ENCODE measurements around the gene ABCA9. TPM values are rescaled to one million over a fixed set of nuclear protein-coding genes. Genes with fewer than 3 reads are reported as not detected.
A peak's percentile ranks its signal among the peaks of the same experiment; 100 is the strongest.

Gene ABCA9
- total RNA-seq, 2 experiments from 2014 or later: 0.47 TPM; not detected in 1

- Histone ChIP-seq H3K27ac (ENCODE audit: low read depth, low read length, poor library complexity, severe bottlenecking) (no peak overlapping the region), H3K9me3 (ENCODE audit: low read length) (no peaks in the 10 kb centered on the region), H3K79me2 (ENCODE audit: insufficient read depth, low read depth, low read length) (no peaks in the 10 kb centered on the region), H3K36me3 (ENCODE audit: insufficient read depth, low read length) (peaks cover 4% of the 10 kb centered on the region), H2AFZ (ENCODE audit: low read length) (no peak overlapping the region), H3K4me1 (ENCODE audit: insufficient read depth, low read length, poor library complexity, severe bottlenecking) (peaks cover under 1% of the 10 kb centered on the region), H3K9me2 (ENCODE audit: insufficient read depth, low read length) (no peaks in the 10 kb centered on the region), H3K4me2 (ENCODE audit: low read length) (no peak overlapping the region), H3K4me3 (ENCODE audit: low read depth, low read length, poor library complexity, severe bottlenecking) (no peak overlapping the region), H4K20me1 (ENCODE audit: insufficient read depth, low read length) (no peaks in the 10 kb centered on the region)
- DNase-seq (ENCODE audit: low spot score): no peak
- TF ChIP-seq EZH2phosphoT487 (IDR thresholded peaks at IDR 0.05; ENCODE audit: borderline replicate concordance, low read depth, low read length) (no peak), CTCF (conservative IDR thresholded peaks at IDR 0.05; ENCODE audit: low read length) (no peak)
- BruUV-seq (replicated peaks): no TSS peak
- ChIA-PET POLR2A (interaction anchor here (0.6 to 2.0 kb wide), 4 partner anchors 9 to 40 kb away, joined by 3 to 8 read pairs (median 4); no protein-coding TSS in a partner anchor), CTCF (ENCODE audit: unreplicated experiment) (interaction anchor here (0.5 to 1.4 kb wide), 2 partner anchors 15 to 1457 kb away, joined by 3 to 6 read pairs; no protein-coding TSS in a partner anchor)
- intact Hi-C loops (cut with micrococcal nuclease; ENCODE audit: unreplicated experiment): no loop called here
Observed at GRCh38 chr17:69103557-69104233, 43.0 kb upstream of the ABCA9 start.

- H3K9me3 ChIP-seq (ENCODE audit: low read length): no peaks in the 10 kb centered on the region
- no peaks in the 10 kb centered on the region for H3K79me2 ChIP-seq (ENCODE audit: insufficient read depth, low read depth, low read length)
- no peaks in the 10 kb centered on the region for H4K20me1 ChIP-seq (ENCODE audit: insufficient read depth, low read length)
- TF ChIP-seq EZH2phosphoT487 (IDR thresholded peaks at IDR 0.05; ENCODE audit: borderline replicate concordance, low read depth, low read length) (no peak), CTCF (conservative IDR thresholded peaks at IDR 0.05; ENCODE audit: low read length) (no peak)
- no peak overlapping the region for H3K27ac ChIP-seq (ENCODE audit: low read depth, low read length, poor library complexity, severe bottlenecking)
- no peak for DNase-seq (ENCODE audit: low spot score)
- H3K36me3 ChIP-seq (ENCODE audit: insufficient read depth, low read length): no peaks in the 10 kb centered on the region
- H3K4me1 ChIP-seq (ENCODE audit: insufficient read depth, low read length, poor library complexity, severe bottlenecking): peaks cover 22% of the 10 kb centered on the region
- no peak overlapping the region for H3K4me2 ChIP-seq (ENCODE audit: low read length)
- no peak overlapping the region for H3K4me3 ChIP-seq (ENCODE audit: low read depth, low read length, poor library complexity, severe bottlenecking)
- peak overlapping the region; percentile 5; the same call in 1 of the 2 replicates for H2AFZ ChIP-seq (ENCODE audit: low read length)
- no TSS peak for BruUV-seq (replicated peaks)
- ChIA-PET CTCF (ENCODE audit: unreplicated experiment) (no interaction called here), POLR2A (interaction anchor here (0.7 to 1.5 kb wide), 4 partner anchors 12 to 139 kb away, joined by 3 to 10 read pairs (median 4); no protein-coding TSS in a partner anchor)
- intact Hi-C loops (cut with micrococcal nuclease; ENCODE audit: unreplicated experiment): no loop called here
- no peaks in the 10 kb centered on the region for H3K9me2 ChIP-seq (ENCODE audit: insufficient read depth, low read length)
Observed at GRCh38 chr17:69098625-69099024, 37.9 kb upstream of the ABCA9 start.

GRCh38 chr17:69096541-69096940 lies 35.8 kb upstream of the ABCA9 start:
- no peaks in the 10 kb centered on the region for H3K79me2 ChIP-seq (ENCODE audit: insufficient read depth, low read depth, low read length)
- no peak for DNase-seq (ENCODE audit: low spot score)
- no peak for TF ChIP-seq CTCF (conservative IDR thresholded peaks at IDR 0.05; ENCODE audit: low read length)
- TF ChIP-seq EZH2phosphoT487 (IDR thresholded peaks at IDR 0.05; ENCODE audit: borderline replicate concordance, low read depth, low read length): no peak
- ChIA-PET POLR2A (no interaction called here), CTCF (ENCODE audit: unreplicated experiment) (no interaction called here)
- H3K4me2 ChIP-seq (ENCODE audit: low read length): no peak overlapping the region
- H3K4me3 ChIP-seq (ENCODE audit: low read depth, low read length, poor library complexity, severe bottlenecking): no peak overlapping the region
- no peaks in the 10 kb centered on the region; the same call in 1 of the 2 replicates for H3K9me3 ChIP-seq (ENCODE audit: low read length)
- BruUV-seq (replicated peaks): no TSS peak
- no peak overlapping the region for H2AFZ ChIP-seq (ENCODE audit: low read length)
- no peaks in the 10 kb centered on the region for H4K20me1 ChIP-seq (ENCODE audit: insufficient read depth, low read length)
- H3K9me2 ChIP-seq (ENCODE audit: insufficient read depth, low read length): no peaks in the 10 kb centered on the region
- peaks cover 37% of the 10 kb centered on the region for H3K4me1 ChIP-seq (ENCODE audit: insufficient read depth, low read length, poor library complexity, severe bottlenecking)
- intact Hi-C loops (cut with micrococcal nuclease; ENCODE audit: unreplicated experiment): no loop called here
- no peaks in the 10 kb centered on the region for H3K36me3 ChIP-seq (ENCODE audit: insufficient read depth, low read length)
- no peak overlapping the region for H3K27ac ChIP-seq (ENCODE audit: low read depth, low read length, poor library complexity, severe bottlenecking)
